Transverse colon (tissue), 4 donors: ENCODE data around the gene TRMT44. TPM values are rescaled to one million over a fixed set of nuclear protein-coding genes. Genes with fewer than 3 reads are reported as not detected.
"Not testable (repeated sequence)": the region's sequence is repeated elsewhere in the genome, so short reads cannot be mapped to it uniquely, and the experiment has no call there.

ENCODE experiments used
- DNase-seq: peaks from one replicate; pipeline ENCODE4 v3.0.0-alpha.2; 2019
- H3K27ac ChIP-seq, 4 donors: fragments of 200-600 bp; sonication (generic); 2 replicates each; pipeline ENCODE4 v1.5.1; 2016 to 2018; ENCODE audit warnings: inconsistent platforms in 4 of 4
- H3K27me3 ChIP-seq: fragments of 200-600 bp; sonication (generic); 2 replicates; pipeline ENCODE4 v1.5.1; 2017; ENCODE audit warnings: inconsistent platforms
- H3K36me3 ChIP-seq, 4 donors: fragments of 200-600 bp; sonication (generic); 2 replicates each; pipeline ENCODE4 v1.5.1; 2017 to 2019; ENCODE audit warnings: inconsistent platforms in 4 of 4
- H3K4me1 ChIP-seq, 4 donors: fragments of 200-600 bp; sonication (generic); 2 replicates each; pipeline ENCODE4 v1.5.1; 2017 to 2020; ENCODE audit warnings: inconsistent platforms in 4 of 4
- H3K4me3 ChIP-seq, 4 donors: fragments of 200-600 bp; sonication (generic); 1 replicate in 1 of 4; 2 replicates in 3 of 4; pipeline versions ENCODE4 v1.5.1 to v1.6.1; 2017 to 2019; ENCODE audit warnings: inconsistent platforms in 4 of 4
- H3K9me3 ChIP-seq, 2 donors: fragments of 200-600 bp; sonication (generic); 2 replicates each; pipeline ENCODE4 v1.5.1; 2017 to 2019; ENCODE audit warnings: inconsistent platforms in 2 of 2
- CTCF ChIP-seq, 5 experiments: fragments of 200-600 bp in 3 of 5; fragments of 450-650 bp in 2 of 5; sonication (generic) in 3 of 5; IDR thresholded peaks; 1 replicate in 2 of 5; 2 replicates in 3 of 5; pipeline ENCODE4 v1.5.1; 2016 to 2017; ENCODE audit warnings: antibody characterized with exemption in 5 of 5, inconsistent platforms in 3 of 5, mild to moderate bottlenecking in 2 of 5, moderate library complexity in 1 of 5
- EP300 ChIP-seq: sonication (generic); formaldehyde crosslinking; IDR thresholded peaks from one replicate; pipeline ENCODE4 v1.6.1; 2017; ENCODE audit warnings: antibody characterized with exemption, low read depth
- POLR2A ChIP-seq: fragments of 450-650 bp; IDR thresholded peaks from one replicate; pipeline ENCODE4 v1.6.1; 2016; ENCODE audit warnings: antibody characterized with exemption, mild to moderate bottlenecking, moderate library complexity
- POLR2AphosphoS5 ChIP-seq, 3 donors: sonication (generic); formaldehyde crosslinking; IDR thresholded peaks; one replicate each; pipeline ENCODE4 v1.6.1; 2016; ENCODE audit warnings: antibody characterized with exemption in 3 of 3
- WGBS, 2 donors: methylation state at CpG; one replicate each; pipeline ENCODE4 v1.1.5; 2018; ENCODE audit warnings: low coverage in 1 of 2; 5-methylcytosine and 5-hydroxymethylcytosine counted together
- in situ Hi-C, 4 donors: fragments of 200-750 bp; cut with MboI; loops; one replicate each; pipeline versions ENCODE4 v1.15.0 to v1.15.1; 2017; ENCODE audit warnings: low sequenced_read_pairs in 3 of 4, low pct_ligation_motif_present in 1 of 4, low pct_unique_long_range_greater_than_20kb in 1 of 4
- intact Hi-C: fragments of 100-400 bp; cut with DNase I; formaldehyde crosslinking; loops from one replicate; pipeline ENCODE4 v1.15.1; 2023; ENCODE audit warnings: low total_unique reads
- total RNA-seq, 4 donors: library from RNA; depleted of rRNA; stranded (reverse); fragments of >200 nt; gene quantifications; one replicate each; pipeline ENCODE4 v1.1.0, GENCODE V29; 2016

TRMT44 gene
- total RNA-seq, 4 donors from 2014 or later = 19.1 to 190 (median 29.7) TPM

- 89% methylated on average over 24 of the region's 24 CpGs; no CpG with 5 or more reads in 1 of the 2 donors for WGBS, 2 donors
- Histone ChIP-seq H3K4me1 (peaks cover 4 to 15% (median 14%) of the 10 kb centered on the region in 4 donors), H3K27ac (no peak overlapping the region), H3K9me3 (no peaks in the 10 kb centered on the region), H3K36me3 (no peaks in the 10 kb centered on the region), H3K4me3 (no peak overlapping the region), H3K27me3 (no peaks in the 10 kb centered on the region)
- TF ChIP-seq POLR2AphosphoS5 (IDR thresholded peaks at IDR 0.05) = no peak
- TF ChIP-seq CTCF (IDR thresholded peaks at IDR 0.05) = no peak
- TF ChIP-seq EP300 = no peak
- no peak for TF ChIP-seq POLR2A
- DNase-seq = no peak
- intact Hi-C loops (no loop called here), in situ Hi-C loops (no loop called here)
Measured at GRCh38 chr4:8509311-8509950, 68.9 kb downstream of the TRMT44 start.

GRCh38 chr4:8510191-8510590 is 69.6 kb downstream of the TRMT44 start:
- Histone ChIP-seq H3K9me3 (no peaks in the 10 kb centered on the region), H3K4me3 (no peak overlapping the region), H3K4me1 (peaks cover 4 to 15% (median 14%) of the 10 kb centered on the region in 4 donors), H3K27ac (no peak overlapping the region), H3K27me3 (no peaks in the 10 kb centered on the region), H3K36me3 (no peaks in the 10 kb centered on the region)
- 89% methylated on average over 12 of the region's 12 CpGs; no CpG with 5 or more reads in 1 of the 2 donors for WGBS, 2 donors
- no peak for DNase-seq
- in situ Hi-C loops (no loop called here), intact Hi-C loops (no loop called here)
- TF ChIP-seq POLR2AphosphoS5 (IDR thresholded peaks at IDR 0.05) (no peak), POLR2A (no peak), EP300 (no peak), CTCF (IDR thresholded peaks at IDR 0.05) (no peak)

GRCh38 chr4:8510611-8511285 is 70.2 kb downstream of the TRMT44 start:
- Histone ChIP-seq H3K9me3 (no peaks in the 10 kb centered on the region), H3K4me1 (peaks cover 4 to 15% (median 14%) of the 10 kb centered on the region in 4 donors), H3K4me3 (no peak overlapping the region), H3K27me3 (no peaks in the 10 kb centered on the region), H3K27ac (no peak overlapping the region), H3K36me3 (no peaks in the 10 kb centered on the region)
- in situ Hi-C loops = no loop called here
- DNase-seq = no peak
- intact Hi-C loops = no loop called here
- 76 to 100% methylated on average over 1 to 15 of the region's 15 CpGs for WGBS, 2 donors
- no peak for TF ChIP-seq CTCF (IDR thresholded peaks at IDR 0.05)
- no peak for TF ChIP-seq POLR2AphosphoS5 (IDR thresholded peaks at IDR 0.05)
- no peak for TF ChIP-seq EP300
- no peak for TF ChIP-seq POLR2A

- DNase-seq = no peak
- no peaks in the 10 kb centered on the region for H3K27me3 ChIP-seq
- WGBS, 2 donors = 92 to 93% methylated on average over 11 of the region's 11 CpGs
- H3K4me3 ChIP-seq = no peak overlapping the region
- no peaks in the 10 kb centered on the region for H3K9me3 ChIP-seq
- no peak overlapping the region for H3K27ac ChIP-seq
- intact Hi-C loops = no loop called here
- H3K4me1 ChIP-seq = peaks cover 0 to 2% (median 0%) of the 10 kb centered on the region in 4 donors
- in situ Hi-C loops = no loop called here
- TF ChIP-seq POLR2AphosphoS5 (IDR thresholded peaks at IDR 0.05) (no peak), EP300 (no peak), CTCF (IDR thresholded peaks at IDR 0.05) (no peak), POLR2A (no peak)
- H3K36me3 ChIP-seq = no peaks in the 10 kb centered on the region
Measured at GRCh38 chr4:8512510-8512909, 71.9 kb downstream of the TRMT44 start.

GRCh38 chr4:8513080-8513479 is 72.5 kb downstream of the TRMT44 start:
- intact Hi-C loops, H3K27me3 ChIP-seq, H3K4me3 ChIP-seq, H3K36me3 ChIP-seq, H3K27ac ChIP-seq, H3K4me1 ChIP-seq, H3K9me3 ChIP-seq, in situ Hi-C loops, DNase-seq: not testable (repeated sequence)
- WGBS, 2 donors = 76 to 78% methylated on average over 4 of the region's 4 CpGs
